Type B pancreatic cell (in vitro differentiated cells): Measurements from ENCODE around the gene COL23A1. TPM values are rescaled to one million over a fixed set of nuclear protein-coding genes. Genes with fewer than 3 reads are reported as not detected.
A peak's percentile ranks its signal among the peaks of the same experiment; 100 is the strongest.
"Not testable (repeated sequence)": the region's sequence is repeated elsewhere in the genome, so short reads cannot be mapped to it uniquely, and the experiment has no call there.

Experiments
- DNase-seq: peaks from one replicate; pipeline ENCODE4 v3.0.0; 2021; ENCODE audit warnings: mixed read lengths; ENCODE audit not compliant: unreplicated experiment; ENCODE audit errors: extremely low spot score
- H3K27ac Mint-ChIP-seq: 2 replicates; pipeline ENCODE4 v1.8.0; 2021; ENCODE audit warnings: mild to moderate bottlenecking, mixed read lengths
- H3K27me3 Mint-ChIP-seq: 2 replicates; pipeline ENCODE4 v1.8.0; 2021; ENCODE audit warnings: mixed read lengths
- H3K36me3 Mint-ChIP-seq: 2 replicates; pipeline ENCODE4 v1.8.0; 2021; ENCODE audit warnings: mixed read lengths
- H3K4me1 Mint-ChIP-seq: one replicate; pipeline ENCODE4 v1.8.0; 2021; ENCODE audit warnings: mixed read lengths; ENCODE audit not compliant: unreplicated experiment
- H3K4me3 Mint-ChIP-seq: 2 replicates; pipeline ENCODE4 v1.8.0; 2021; ENCODE audit warnings: mild to moderate bottlenecking, mixed read lengths
- H3K9me3 Mint-ChIP-seq: 2 replicates; pipeline ENCODE4 v1.8.0; 2021; ENCODE audit warnings: mixed read lengths
- CTCF ChIP-seq: fragments of 200-600 bp; sonication (generic); conservative IDR thresholded peaks from 2 replicates; pipeline ENCODE4 v1.5.0; 2021; ENCODE audit warnings: antibody characterized with exemption, mild to moderate bottlenecking
- total RNA-seq: library from RNA; stranded (reverse); gene quantifications from 2 replicates; pipeline ENCODE4 v1.2.1, GENCODE V29; 2021; ENCODE audit warnings: low replicate concordance

The COL23A1 gene
- total RNA-seq, 1 donor from 2014 or later = 15.5 TPM

DNA sequence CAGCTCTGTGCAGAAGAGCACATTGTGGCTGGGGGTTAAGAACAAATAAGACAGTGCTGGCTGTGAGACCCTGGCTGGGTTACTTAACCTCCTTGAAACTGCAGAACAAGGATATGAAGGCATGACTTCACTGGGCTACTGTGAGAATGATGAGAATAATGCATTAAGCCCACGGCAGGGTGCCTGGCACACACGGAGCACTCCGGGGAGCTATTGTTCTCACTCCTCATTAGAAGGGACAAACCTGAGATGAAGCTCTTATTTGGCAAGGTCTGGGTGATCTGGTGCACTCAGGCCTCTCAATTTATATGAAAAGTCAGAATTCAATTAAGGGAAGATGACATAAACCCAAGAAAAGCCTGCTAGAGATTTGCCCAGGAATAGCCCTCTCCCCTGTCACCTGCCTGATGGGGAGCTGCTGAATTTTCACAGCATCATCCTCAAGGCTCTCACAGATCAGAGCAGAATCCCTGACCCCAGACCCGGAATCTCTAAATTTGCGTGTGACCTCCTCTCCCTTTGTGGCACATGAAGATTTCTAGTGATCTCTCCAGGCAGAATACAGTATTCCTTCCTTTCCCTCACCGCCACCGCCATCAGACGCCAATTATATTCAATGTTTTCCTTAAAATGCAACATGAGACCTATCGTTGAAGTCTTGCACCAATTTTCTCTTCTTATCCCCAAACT is 102.1 kb downstream of the COL23A1 start:
- Mint-ChIP-seq H3K9me3 (no peaks in the 10 kb centered on the region), H3K27me3 (peaks cover 8% of the 10 kb centered on the region), H3K36me3 (no peaks in the 10 kb centered on the region), H3K4me3 (no peak overlapping the region), H3K4me1 (peaks cover 27% of the 10 kb centered on the region), H3K27ac (no peak overlapping the region)
- DNase-seq = no peak
- no peak for TF ChIP-seq CTCF

DNA sequence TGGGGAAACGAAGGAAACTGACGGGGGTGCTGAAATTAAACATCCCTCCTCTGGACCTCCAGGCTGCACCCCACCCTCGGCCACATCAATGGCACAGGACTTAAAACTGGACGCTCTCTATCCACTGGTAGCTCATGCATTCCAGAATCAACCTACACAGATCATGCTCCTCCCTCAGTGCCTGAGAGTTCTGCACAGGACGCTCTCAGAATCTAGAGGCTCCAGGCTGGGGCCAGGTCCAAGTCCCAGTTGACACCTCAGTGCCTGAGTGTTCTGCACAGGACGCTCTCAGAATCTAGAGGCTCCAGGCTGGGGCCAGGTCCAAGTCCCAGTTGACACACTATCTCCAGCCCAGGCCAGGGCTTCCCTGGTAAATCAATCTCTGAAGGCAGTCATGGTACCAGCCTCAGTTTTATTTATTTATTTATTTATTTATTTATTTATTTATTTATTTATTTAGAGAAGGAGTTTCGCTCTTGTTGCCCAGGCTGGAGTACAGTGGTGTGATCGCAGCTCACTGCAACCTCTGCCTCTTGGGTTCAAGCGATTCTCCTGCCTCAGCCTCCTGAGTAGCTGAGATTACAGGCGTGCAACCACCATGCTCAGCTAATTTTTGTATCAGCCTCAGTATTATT is 103.2 kb downstream of the COL23A1 start:
- H3K9me3 Mint-ChIP-seq, H3K27ac Mint-ChIP-seq, DNase-seq, H3K4me3 Mint-ChIP-seq, H3K27me3 Mint-ChIP-seq, H3K36me3 Mint-ChIP-seq: not testable (repeated sequence)
- H3K4me1 Mint-ChIP-seq = peaks cover 27% of the 10 kb centered on the region

- no peaks in the 10 kb centered on the region for H3K36me3 Mint-ChIP-seq
- H3K27me3 Mint-ChIP-seq = peaks cover 8% of the 10 kb centered on the region
- TF ChIP-seq CTCF = no peak
- H3K9me3 Mint-ChIP-seq = no peaks in the 10 kb centered on the region
- DNase-seq = no peak
- H3K27ac Mint-ChIP-seq = no peak overlapping the region
- H3K4me3 Mint-ChIP-seq = peak overlapping the region; percentile 15
- H3K4me1 Mint-ChIP-seq = peaks cover 27% of the 10 kb centered on the region
These were observed 104.0 kb downstream of the COL23A1 start for GRCh38 chr5:178486239-178486641.

GRCh38 chr5:178483620-178484019 is 106.6 kb downstream of the COL23A1 start:
- no peak for TF ChIP-seq CTCF
- Mint-ChIP-seq H3K4me1 (peaks cover 26% of the 10 kb centered on the region), H3K27me3 (peaks cover 8% of the 10 kb centered on the region), H3K4me3 (no peak overlapping the region), H3K9me3 (no peaks in the 10 kb centered on the region), H3K27ac (no peak overlapping the region), H3K36me3 (no peaks in the 10 kb centered on the region)
- DNase-seq = no peak

DNA sequence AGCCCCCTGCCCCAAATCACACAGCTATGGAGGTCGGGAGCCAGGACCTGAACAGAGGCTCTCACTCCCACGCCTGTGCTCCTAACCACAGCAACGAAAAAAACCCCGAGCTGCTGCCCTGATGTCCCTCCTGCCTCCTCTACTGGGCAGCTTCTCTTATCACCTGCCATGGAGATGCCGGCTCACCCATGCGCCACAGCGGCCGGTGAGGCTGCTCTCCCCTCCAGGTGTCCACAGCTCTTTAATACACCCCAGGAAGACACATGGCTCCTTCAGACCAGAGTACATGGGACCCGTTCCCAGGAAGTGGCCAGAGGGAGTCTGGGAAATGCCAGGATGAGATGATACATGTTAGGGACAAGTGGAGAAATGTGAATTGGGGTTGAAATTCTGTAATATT is 110.9 kb downstream of the COL23A1 start:
- Mint-ChIP-seq H3K36me3 (no peaks in the 10 kb centered on the region), H3K9me3 (peaks cover 4% of the 10 kb centered on the region), H3K27ac (no peak overlapping the region), H3K27me3 (no peaks in the 10 kb centered on the region), H3K4me1 (peaks cover 22% of the 10 kb centered on the region), H3K4me3 (no peak overlapping the region)
- DNase-seq = no peak
- TF ChIP-seq CTCF = no peak

GRCh38 chr5:178478370-178478769 is 111.8 kb downstream of the COL23A1 start:
- DNase-seq = no peak
- H3K4me3 Mint-ChIP-seq = no peak overlapping the region
- no peak for TF ChIP-seq CTCF
- no peak overlapping the region for H3K27ac Mint-ChIP-seq
- H3K36me3 Mint-ChIP-seq = no peaks in the 10 kb centered on the region
- peaks cover 4% of the 10 kb centered on the region for H3K9me3 Mint-ChIP-seq
- H3K4me1 Mint-ChIP-seq = peaks cover 27% of the 10 kb centered on the region
- no peaks in the 10 kb centered on the region for H3K27me3 Mint-ChIP-seq
